Osteoblast (primary cell): ENCODE results near the gene MAPK10. TPM values are rescaled to one million over a fixed set of nuclear protein-coding genes. Genes with fewer than 3 reads are reported as not detected.
"Not testable (repeated sequence)": the region's sequence is repeated elsewhere in the genome, so short reads cannot be mapped to it uniquely, and the experiment has no call there.

Source experiments
- DNase-seq: peaks from one replicate; pipeline ENCODE4 v3.0.0; 2011; ENCODE audit warnings: low spot score, mixed read lengths; ENCODE audit not compliant: insufficient read length; ENCODE audit errors: missing footprints
- H2AFZ ChIP-seq: 2 replicates; pipeline ENCODE4 v1.6.0; 2011; ENCODE audit warnings: mild to moderate bottlenecking, low read length
- H3K27ac ChIP-seq: 2 replicates; pipeline ENCODE4 v1.5.1; 2011; ENCODE audit warnings: mild to moderate bottlenecking, low read depth, low read length, moderate library complexity
- H3K27me3 ChIP-seq: 2 replicates; pipeline ENCODE4 v1.6.0; 2012; ENCODE audit warnings: mild to moderate bottlenecking, control low read depth, inconsistent platforms, low read length, moderate library complexity; ENCODE audit not compliant: insufficient read depth
- H3K36me3 ChIP-seq: 2 replicates; pipeline ENCODE4 v1.5.1; 2011; ENCODE audit warnings: mild to moderate bottlenecking, low read length, control low read depth, moderate library complexity; ENCODE audit not compliant: insufficient read depth
- H3K4me1 ChIP-seq: 2 replicates; pipeline ENCODE4 v1.5.1; 2011; ENCODE audit warnings: mild to moderate bottlenecking, low read length, control low read depth, moderate library complexity; ENCODE audit not compliant: insufficient read depth
- H3K4me2 ChIP-seq: 2 replicates; pipeline ENCODE4 v1.6.0; 2011; ENCODE audit warnings: mild to moderate bottlenecking, low read length; ENCODE audit not compliant: insufficient read depth
- H3K4me3 ChIP-seq: fragments of 200-600 bp; sonication (generic); 3 replicates; pipeline ENCODE4 v1.5.1; 2012; ENCODE audit warnings: mild to moderate bottlenecking, low read length, inconsistent platforms; ENCODE audit not compliant: insufficient read depth
- H3K79me2 ChIP-seq: 2 replicates; pipeline ENCODE4 v1.6.0; 2012; ENCODE audit warnings: mild to moderate bottlenecking, low read length, control low read depth, inconsistent platforms; ENCODE audit not compliant: insufficient read depth
- H3K9me3 ChIP-seq: 2 replicates; pipeline ENCODE4 v1.5.1; 2011; ENCODE audit warnings: low read depth, low read length, control low read depth
- H4K20me1 ChIP-seq: 2 replicates; pipeline ENCODE4 v1.6.0; 2012; ENCODE audit warnings: mild to moderate bottlenecking, low read length, control low read depth; ENCODE audit not compliant: insufficient read depth
- CTCF ChIP-seq: IDR thresholded peaks from 2 replicates; pipeline ENCODE4 v1.5.1; 2011; ENCODE audit warnings: mild to moderate bottlenecking, low read depth, low read length, moderate library complexity; ENCODE audit errors: extremely low read depth
- total RNA-seq: library from RNA; depleted of rRNA; stranded (reverse); fragments of >200 nt; gene quantifications from 2 replicates; pipeline ENCODE4 v1.2.3, GENCODE V29; 2012

MAPK10 gene
- total RNA-seq, 1 donor: 13.0 TPM

GRCh38 chr4:85968945-85969819 is 390.7 kb downstream of the MAPK10 start:
- H3K27me3 ChIP-seq: no peaks in the 10 kb centered on the region
- no peak overlapping the region for H2AFZ ChIP-seq
- peaks cover 45% of the 10 kb centered on the region for H3K4me1 ChIP-seq
- H3K27ac ChIP-seq: peak overlapping the region; percentile 9
- DNase-seq: peak; percentile 31
- no peak overlapping the region for H3K4me3 ChIP-seq
- no peaks in the 10 kb centered on the region for H4K20me1 ChIP-seq
- H3K79me2 ChIP-seq: no peaks in the 10 kb centered on the region
- H3K36me3 ChIP-seq: no peaks in the 10 kb centered on the region
- H3K9me3 ChIP-seq: no peaks in the 10 kb centered on the region
- TF ChIP-seq CTCF: peak; percentile 67
- peak overlapping the region; percentile 27 for H3K4me2 ChIP-seq

- H3K79me2 ChIP-seq: no peaks in the 10 kb centered on the region
- peaks cover 45% of the 10 kb centered on the region for H3K4me1 ChIP-seq
- no peak for TF ChIP-seq CTCF
- H2AFZ ChIP-seq: no peak overlapping the region
- H3K27ac ChIP-seq: peak overlapping the region; percentile 9
- no peak overlapping the region for H3K4me3 ChIP-seq
- peak overlapping the region; percentile 21 for H3K4me2 ChIP-seq
- no peaks in the 10 kb centered on the region for H3K27me3 ChIP-seq
- H3K9me3 ChIP-seq: no peaks in the 10 kb centered on the region
- no peaks in the 10 kb centered on the region for H3K36me3 ChIP-seq
- no peak for DNase-seq
- no peaks in the 10 kb centered on the region for H4K20me1 ChIP-seq
Measured at GRCh38 chr4:85967872-85968271, 392.0 kb downstream of the MAPK10 start.

GRCh38 chr4:85966373-85966772 is 393.5 kb downstream of the MAPK10 start:
- H3K4me3 ChIP-seq: no peak overlapping the region
- no peaks in the 10 kb centered on the region for H3K9me3 ChIP-seq
- H3K27ac ChIP-seq: no peak overlapping the region
- no peak for DNase-seq
- no peak overlapping the region for H2AFZ ChIP-seq
- H3K4me1 ChIP-seq: peaks cover 42% of the 10 kb centered on the region
- H3K27me3 ChIP-seq: no peaks in the 10 kb centered on the region
- no peak for TF ChIP-seq CTCF
- H4K20me1 ChIP-seq: no peaks in the 10 kb centered on the region
- H3K79me2 ChIP-seq: no peaks in the 10 kb centered on the region
- H3K4me2 ChIP-seq: no peak overlapping the region
- H3K36me3 ChIP-seq: no peaks in the 10 kb centered on the region

GRCh38 chr4:85965529-85965928 is 394.3 kb downstream of the MAPK10 start:
- TF ChIP-seq CTCF: no peak
- Histone ChIP-seq H3K27me3 (no peaks in the 10 kb centered on the region), H3K79me2 (no peaks in the 10 kb centered on the region), H3K4me1 (peaks cover 38% of the 10 kb centered on the region), H3K4me2 (no peak overlapping the region), H3K9me3 (no peaks in the 10 kb centered on the region), H3K4me3 (no peak overlapping the region), H4K20me1 (no peaks in the 10 kb centered on the region), H3K27ac (no peak overlapping the region), H3K36me3 (no peaks in the 10 kb centered on the region), H2AFZ (no peak overlapping the region)
- DNase-seq: no peak

- DNase-seq, H3K4me3 ChIP-seq, H3K4me2 ChIP-seq, H2AFZ ChIP-seq, H3K36me3 ChIP-seq, H4K20me1 ChIP-seq, H3K9me3 ChIP-seq, H3K27me3 ChIP-seq, H3K79me2 ChIP-seq, H3K27ac ChIP-seq: not testable (repeated sequence)
- H3K4me1 ChIP-seq: peaks cover 33% of the 10 kb centered on the region
Measured at GRCh38 chr4:85965017-85965416, 394.8 kb downstream of the MAPK10 start.
